Adrenal gland (tissue), 12 donors: ENCODE measurements around the gene PRKCH. TPM values are rescaled to one million over a fixed set of nuclear protein-coding genes. Genes with fewer than 3 reads are reported as not detected.

Experiments used
- DNase-seq, 7 donors: peaks; one replicate each; pipeline ENCODE4 v3.0.0-alpha.2; 2019 to 2020
- H3K27ac ChIP-seq, 5 donors: fragments of 200-600 bp; sonication (generic) in 4 of 5; 1 replicate in 3 of 5; 2 replicates in 2 of 5; pipeline versions ENCODE4 v1.5.1 to v1.8.0; 2016 to 2020; ENCODE audit warnings: mild to moderate bottlenecking in 1 of 5
- H3K27me3 ChIP-seq: fragments of 200-600 bp; 2 replicates; pipeline ENCODE4 v1.8.0; 2021
- H3K36me3 ChIP-seq, 2 donors: fragments of 200-600 bp; replicated peaks in 1 of 2; 1 replicate in 1 of 2; 2 replicates in 1 of 2; pipeline versions ENCODE4 v1.5.1 to v1.8.0; 2018 to 2022
- H3K4me1 ChIP-seq, 2 donors: fragments of 200-600 bp; replicated peaks in 1 of 2; 1 replicate in 1 of 2; 2 replicates in 1 of 2; pipeline versions ENCODE4 v1.5.1 to v1.8.0; 2018 to 2021
- H3K4me3 ChIP-seq, 4 donors: fragments of 200-600 bp; sonication (generic) in 3 of 4; one replicate each; pipeline ENCODE4 v1.5.1; 2016 to 2018
- H3K9me3 ChIP-seq, 3 donors: fragments of 200-600 bp; sonication (generic) in 1 of 3; replicated peaks in 1 of 3; 1 replicate in 2 of 3; 2 replicates in 1 of 3; pipeline versions ENCODE4 v1.5.1 to v1.8.0; 2016 to 2021
- CTCF ChIP-seq, 6 experiments: fragments of 450-650 bp in 4 of 6; fragments of 200-600 bp in 2 of 6; sonication (generic) in 1 of 6; IDR thresholded peaks; 1 replicate in 5 of 6; 2 replicates in 1 of 6; pipeline versions ENCODE4 v1.5.1 to v1.8.0; 2016 to 2021; ENCODE audit warnings: antibody characterized with exemption in 6 of 6, mild to moderate bottlenecking in 2 of 6, moderate library complexity in 1 of 6
- POLR2A ChIP-seq, 2 donors: fragments of 450-650 bp; IDR thresholded peaks; one replicate each; pipeline ENCODE4 v1.6.1; 2017; ENCODE audit warnings: antibody characterized with exemption in 2 of 2, mild to moderate bottlenecking in 2 of 2, moderate library complexity in 1 of 2
- WGBS, 4 donors: extraction: QIAGEN DNeasy Blood & Tissue Kit in 2 of 4; methylation state at CpG; one replicate each; pipeline versions ENCODE4 v1.1.5 to v1.1.7; 2013 to 2017; 5-methylcytosine and 5-hydroxymethylcytosine counted together
- intact Hi-C, 2 donors: fragments of 100-400 bp; cut with DNase I; formaldehyde crosslinking; loops; one replicate each; pipeline versions ENCODE4 v1.14.1 to v1.15.0; 2022 to 2023
- polyA plus RNA-seq, 3 donors: library from polyadenylated mRNA; stranded (reverse); fragments of 200-250 nt in 2 of 3; fragments of 350-450 nt in 1 of 3; fragmentation: Illumina TruSeq in 1 of 3; extraction: RNeasy Lipid Tissue Mini Kit (QIAGEN cat#74804) in 1 of 3; gene quantifications; one replicate each; pipeline ENCODE4 v1.2.3, GENCODE V29; 2013 to 2014
- total RNA-seq, 9 donors: library from RNA; depleted of rRNA in 4 of 9; stranded (reverse); fragments of >200 nt in 4 of 9; fragments of 120-200 nt in 1 of 9; fragmentation: NEBNext Ultra II Directional in 1 of 9; extraction: Animal tissue kit (Norgen Biotek cat#: 25700) in 1 of 9; gene quantifications; one replicate each; pipeline versions ENCODE4 v1.1.0 to v1.2.4, GENCODE V29; 2013 to 2023
- donor health status: healthy with polysubstance abuse.
- donor health status: Bipolar disorder and iron deficiency.
- donor health status: DM: yes; HTN: yes; CAD: no.
- donor health status: DM: no; HTN: no; CAD: no.
- donor health status: DM: no; HTN: no; CAD: no.
- donor health status: DM: yes; HTN: yes; CAD: no.

The PRKCH gene
- total and polyA plus RNA-seq, 12 donors, result 7.8 to 28.1 (median 17.0) TPM

- Histone ChIP-seq H3K4me3 (no peak overlapping the region), H3K9me3 (no peaks in the 10 kb centered on the region), H3K27me3 (no peaks in the 10 kb centered on the region), H3K36me3 (no peaks in the 10 kb centered on the region), H3K27ac (no peak overlapping the region), H3K4me1 (peaks cover 0 to 5% of the 10 kb centered on the region in 2 donors)
- intact Hi-C loops, result no loop called here
- TF ChIP-seq POLR2A (IDR thresholded peaks at IDR 0.05), result no peak
- TF ChIP-seq CTCF (IDR thresholded peaks at IDR 0.05), result no peak
- 88 to 100% (median 97%) methylated on average over 1 of the region's 1 CpG for WGBS, 4 donors
- DNase-seq, result no peak
Observed at GRCh38 chr14:61426048-61426447, 104.7 kb downstream of the PRKCH start.

- H3K4me1 ChIP-seq, result no peaks in the 10 kb centered on the region
- no peaks in the 10 kb centered on the region for H3K9me3 ChIP-seq
- no peak for DNase-seq
- H3K4me3 ChIP-seq, result no peak overlapping the region
- no peak overlapping the region for H3K27ac ChIP-seq
- WGBS, 4 donors, result 68 to 77% (median 74%) methylated on average over 2 of the region's 2 CpGs
- H3K36me3 ChIP-seq, result no peaks in the 10 kb centered on the region
- no peak for TF ChIP-seq CTCF (IDR thresholded peaks at IDR 0.05)
- no peak for TF ChIP-seq POLR2A (IDR thresholded peaks at IDR 0.05)
- intact Hi-C loops, result no loop called here
- no peaks in the 10 kb centered on the region for H3K27me3 ChIP-seq
Observed at GRCh38 chr14:61428261-61428660, 106.9 kb downstream of the PRKCH start.

- 63 to 84% (median 78%) methylated on average over 2 of the region's 2 CpGs for WGBS, 4 donors
- H3K36me3 ChIP-seq, result no peaks in the 10 kb centered on the region
- intact Hi-C loops, result no loop called here
Observed at GRCh38 chr14:61429316-61429715, 107.9 kb downstream of the PRKCH start.

GRCh38 chr14:61430066-61430757 lies 108.8 kb downstream of the PRKCH start:
- WGBS, 4 donors, result 64 to 93% (median 81%) methylated on average over 2 of the region's 2 CpGs
- no peak for DNase-seq
- no peak overlapping the region for H3K27ac ChIP-seq
- intact Hi-C loops, result no loop called here
- no peak overlapping the region for H3K4me3 ChIP-seq
- H3K27me3 ChIP-seq, result no peaks in the 10 kb centered on the region
- H3K4me1 ChIP-seq, result no peaks in the 10 kb centered on the region
- H3K9me3 ChIP-seq, result no peaks in the 10 kb centered on the region
- H3K36me3 ChIP-seq, result no peaks in the 10 kb centered on the region
- no peak for TF ChIP-seq CTCF (IDR thresholded peaks at IDR 0.05)

More at GRCh38 chr14:61429316-61429715, 107.9 kb downstream of the PRKCH start:
- no peak for DNase-seq
- TF ChIP-seq POLR2A (IDR thresholded peaks at IDR 0.05) (no peak), CTCF (IDR thresholded peaks at IDR 0.05) (no peak)
- H3K4me3 ChIP-seq, result no peak overlapping the region
- H3K27ac ChIP-seq, result no peak overlapping the region
- H3K27me3 ChIP-seq, result no peaks in the 10 kb centered on the region
- no peaks in the 10 kb centered on the region for H3K4me1 ChIP-seq
- no peaks in the 10 kb centered on the region for H3K9me3 ChIP-seq
